NAMALWA (cell line): ENCODE results near the gene RUNX2.

Experiments used
- DNase-seq: peaks from one replicate; pipeline ENCODE4 v3.0.0-alpha.2; 2015; ENCODE audit warnings: low spot score

RUNX2 gene

DNA sequence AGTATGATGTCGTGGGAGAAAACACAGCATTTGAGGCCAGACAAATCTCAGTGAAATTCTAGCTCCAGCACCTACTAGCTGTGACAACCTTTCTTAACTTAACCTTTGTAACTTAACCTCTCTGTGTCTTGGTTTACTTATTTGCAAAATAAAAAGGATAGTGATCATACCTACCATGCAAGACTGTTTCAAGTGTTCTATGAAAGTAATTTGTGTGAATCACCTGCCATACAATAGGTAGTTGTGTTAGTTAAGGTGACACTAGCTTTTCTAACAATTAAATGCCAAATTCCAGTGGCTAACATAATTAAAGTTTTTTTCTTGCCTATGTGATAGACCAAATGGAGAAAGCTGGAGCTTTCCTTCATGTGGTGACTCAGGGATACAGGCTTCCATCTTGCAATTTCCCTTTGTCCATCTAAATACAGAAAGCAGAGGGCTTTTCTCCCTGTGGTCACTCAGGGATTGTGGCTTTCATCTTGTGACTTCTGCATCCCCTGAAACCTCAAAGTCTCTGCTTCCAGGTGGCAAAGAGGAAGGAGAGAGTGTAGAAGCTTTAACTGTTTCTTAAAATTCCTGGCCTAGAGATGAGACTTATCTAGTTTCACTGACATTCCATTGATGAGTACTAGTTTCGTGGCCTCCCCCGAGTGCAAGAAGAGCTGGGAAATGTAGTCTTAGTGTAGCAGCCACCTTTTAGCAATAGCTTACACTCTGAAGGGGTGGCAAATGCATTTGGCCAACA lies 376.1 kb downstream of the RUNX2 start:
- no peak for DNase-seq

DNA sequence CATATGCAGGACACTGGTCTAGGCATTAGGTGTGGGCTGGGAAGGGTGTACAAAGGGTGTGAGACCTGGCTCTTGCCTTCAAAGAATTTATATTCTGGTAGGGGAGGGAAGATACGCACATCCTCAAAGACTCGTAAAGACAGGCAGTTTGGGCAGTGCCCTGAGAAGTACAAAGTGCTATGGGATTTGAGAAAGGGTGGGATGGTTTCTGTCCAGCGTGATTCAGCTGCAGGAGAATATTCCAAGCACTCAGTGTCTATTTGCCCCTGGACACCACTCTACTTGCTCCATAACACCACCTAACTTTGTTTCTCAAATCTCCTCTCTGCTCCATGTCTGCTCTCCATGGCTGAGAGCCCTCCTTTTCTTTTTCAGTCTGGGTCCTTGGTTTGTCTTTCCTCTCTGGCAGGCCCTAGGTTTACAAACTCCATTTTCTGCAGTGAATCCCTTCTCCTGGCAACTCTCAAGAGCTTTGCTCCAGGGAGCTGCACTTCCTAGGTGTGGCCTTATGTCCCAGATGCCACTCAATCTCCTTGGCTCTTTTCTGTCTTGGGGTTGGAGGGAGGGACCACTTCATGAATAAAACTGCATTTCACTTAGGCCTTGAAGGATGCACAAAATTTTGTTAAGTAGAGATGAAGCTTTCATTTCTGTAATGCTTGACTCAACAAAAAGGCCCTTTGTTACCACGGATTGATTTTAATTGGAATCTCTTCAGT lies 377.2 kb downstream of the RUNX2 start:
- no peak for DNase-seq

DNA sequence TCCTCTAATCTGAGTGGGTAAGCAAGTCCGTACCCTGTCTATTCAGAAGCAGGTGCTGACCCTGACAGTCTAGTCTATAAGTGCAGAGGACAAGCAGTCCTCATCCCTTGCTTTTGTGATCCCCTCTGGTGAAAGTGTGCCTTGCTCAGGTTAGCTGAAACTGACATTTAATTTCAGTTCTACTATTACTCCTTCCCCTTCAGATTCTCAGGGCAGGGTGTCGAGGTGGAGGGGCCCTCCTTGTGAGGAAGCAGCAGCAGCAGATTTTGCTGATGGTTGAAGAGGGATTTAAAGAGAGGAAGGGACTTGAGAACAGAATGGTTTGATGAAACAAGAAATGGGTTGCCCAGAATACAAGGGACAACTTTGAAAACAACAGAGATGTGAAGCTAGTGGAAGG lies 378.2 kb downstream of the RUNX2 start:
- DNase-seq: no peak

DNA sequence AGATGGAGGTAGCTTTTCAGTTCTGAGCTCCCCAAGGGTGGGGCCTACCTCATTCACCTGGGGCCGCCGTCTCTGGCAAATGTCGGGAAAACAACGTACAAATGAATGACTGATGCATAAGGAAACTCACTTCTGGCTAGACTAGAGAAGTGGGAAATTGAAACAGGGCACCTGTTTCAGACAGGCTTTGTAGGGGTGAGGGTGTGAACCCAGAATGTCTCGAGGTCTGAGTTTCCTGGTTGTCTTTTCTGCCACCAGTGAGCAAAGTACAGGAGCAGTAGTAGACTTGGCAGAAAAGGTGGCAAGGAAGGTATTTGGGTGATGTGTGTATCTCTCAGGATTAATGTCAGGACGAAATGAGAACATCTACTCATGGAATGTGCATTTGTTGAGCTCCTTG lies 379.0 kb downstream of the RUNX2 start:
- DNase-seq: no peak

DNA sequence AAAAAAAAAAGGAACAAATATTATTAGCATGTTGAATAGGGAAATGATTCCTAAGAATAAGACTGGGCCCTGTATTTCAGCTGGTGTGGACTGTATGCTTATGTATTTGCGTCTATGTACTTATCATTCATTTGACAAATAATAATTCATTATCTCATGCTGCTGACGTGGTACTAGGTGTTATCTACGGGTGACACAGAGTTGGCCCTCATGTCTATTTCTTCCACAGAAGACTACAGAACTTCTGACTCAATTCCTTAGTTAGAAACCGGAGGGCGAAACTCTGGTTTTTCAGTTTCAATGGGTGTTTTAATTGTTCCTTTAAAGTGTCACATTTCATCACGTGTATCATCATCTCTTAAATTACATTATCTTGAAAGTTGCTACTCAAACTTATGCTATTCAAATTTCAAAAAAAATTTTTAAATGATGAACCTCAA lies 381.7 kb downstream of the RUNX2 start:
- DNase-seq: no peak

DNA sequence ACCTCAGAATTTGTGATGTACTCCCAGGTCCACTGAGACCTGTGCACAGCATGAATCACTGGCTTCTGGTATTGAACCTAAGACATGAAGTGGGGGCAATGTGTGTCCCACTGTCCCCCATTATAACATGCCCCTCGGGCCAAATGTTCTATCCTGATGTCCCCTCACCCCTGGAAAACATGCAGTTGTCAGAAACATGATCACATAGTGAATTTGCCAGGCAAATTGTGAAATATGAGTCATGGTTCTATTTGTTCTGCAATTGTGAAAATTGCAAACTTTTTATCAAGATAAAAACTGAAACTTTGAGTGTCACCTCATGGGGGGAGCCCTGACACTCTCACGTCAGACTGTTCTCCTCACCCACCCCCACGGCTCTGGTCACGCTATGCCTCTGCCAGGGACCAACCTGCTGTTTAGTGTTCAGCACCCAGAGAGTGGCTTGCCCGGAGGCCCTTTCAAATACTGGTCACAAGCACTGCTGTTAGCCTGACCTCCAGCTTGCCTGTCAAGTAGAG lies 382.2 kb downstream of the RUNX2 start:
- no peak for DNase-seq

DNA sequence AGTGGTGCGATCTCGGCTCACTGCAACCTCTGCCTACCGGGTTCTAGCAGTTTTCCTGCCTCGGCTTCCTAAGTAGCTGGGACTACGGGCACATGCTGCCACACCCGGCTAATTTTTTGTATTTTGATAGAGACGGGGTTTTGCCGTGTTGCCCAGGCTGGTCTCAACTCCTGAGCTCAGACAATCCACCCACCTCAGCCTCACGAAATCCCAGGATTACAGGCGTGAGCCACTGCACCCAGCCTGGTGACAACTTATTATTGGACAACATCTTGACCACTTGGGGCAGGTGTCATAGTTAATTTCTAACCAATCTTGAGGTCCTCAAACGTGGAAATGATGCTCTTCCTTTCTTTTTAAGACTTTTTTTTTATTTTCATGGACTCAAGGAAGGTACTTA lies 383.9 kb downstream of the RUNX2 start:
- DNase-seq: no peak

DNA sequence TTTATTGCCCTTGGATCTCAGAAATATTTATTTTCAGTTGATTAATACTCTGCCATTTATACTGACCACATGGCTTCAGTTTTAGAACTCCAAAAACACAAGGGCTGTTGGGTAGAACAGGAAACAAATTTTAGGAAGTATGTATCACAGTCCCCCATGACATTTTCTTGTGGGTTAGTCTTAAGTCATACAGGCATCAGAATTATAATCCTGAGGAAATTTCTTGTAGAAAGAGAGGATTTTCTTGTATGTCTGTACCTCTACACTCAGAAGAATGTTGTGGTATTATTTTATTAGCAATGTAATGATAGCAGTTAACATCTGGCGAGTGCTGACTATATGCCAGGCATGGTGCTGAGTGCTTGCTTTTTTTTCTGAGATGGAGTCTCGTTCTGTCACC lies 384.7 kb downstream of the RUNX2 start:
- no peak for DNase-seq
